Psoas muscle (tissue), 8 donors: ENCODE measurements around the gene KCNK13. TPM values are rescaled to one million over a fixed set of nuclear protein-coding genes. Genes with fewer than 3 reads are reported as not detected.
"Not testable (repeated sequence)": the region's sequence is repeated elsewhere in the genome, so short reads cannot be mapped to it uniquely, and the experiment has no call there.

Experiments
- ATAC-seq, 4 donors: fragments of 200-7000 bp; cut with Tn5 transposase; one replicate each; pipeline ENCODE4 v1.9.1; 2020; ENCODE audit warnings: moderate library complexity in 3 of 4, mild to moderate bottlenecking in 2 of 4
- DNase-seq, 2 donors: peaks; one replicate each; pipeline ENCODE4 v3.0.0-alpha.2; 2020
- H3K27ac ChIP-seq: fragments of 200-600 bp; one replicate; pipeline ENCODE4 v1.8.0; 2022
- H3K27me3 ChIP-seq, 3 donors: fragments of 200-600 bp in 1 of 3; one replicate each; pipeline versions ENCODE4 v1.6.1 to v1.8.0; 2013 to 2022; ENCODE audit warnings: low read length in 2 of 3, mild to moderate bottlenecking in 2 of 3, moderate library complexity in 1 of 3; ENCODE audit not compliant: insufficient read depth in 3 of 3
- H3K36me3 ChIP-seq, 2 donors: fragments of 200-600 bp in 1 of 2; one replicate each; pipeline versions ENCODE4 v1.6.1 to v1.8.0; 2013 to 2022; ENCODE audit warnings: low read depth in 1 of 2, mild to moderate bottlenecking in 1 of 2, moderate library complexity in 1 of 2; ENCODE audit not compliant: insufficient read depth in 1 of 2
- H3K4me1 ChIP-seq: fragments of 200-600 bp; one replicate; pipeline ENCODE4 v1.8.0; 2022
- H3K4me3 ChIP-seq: fragments of 200-600 bp; one replicate; pipeline ENCODE4 v1.8.0; 2022; ENCODE audit warnings: mild to moderate bottlenecking
- H3K9me3 ChIP-seq: fragments of 200-600 bp; one replicate; pipeline ENCODE4 v1.8.0; 2022
- CTCF ChIP-seq: fragments of 200-600 bp; IDR thresholded peaks from one replicate; pipeline ENCODE4 v1.8.0; 2022; ENCODE audit warnings: antibody characterized with exemption
- WGBS, 3 donors: extraction: QIAGEN DNeasy Blood & Tissue Kit; methylation state at CpG; one replicate each; pipeline versions ENCODE4 v1.1.6 to v1.1.7; 2013; 5-methylcytosine and 5-hydroxymethylcytosine counted together
- intact Hi-C, 2 donors: fragments of 100-400 bp; cut with DNase I; formaldehyde crosslinking; loops; one replicate each; pipeline versions ENCODE4 v1.11.0 to v1.14.2; 2022
- polyA plus RNA-seq, 3 donors: library from polyadenylated mRNA; stranded (reverse); fragments of 200-250 nt; gene quantifications; one replicate each; pipeline ENCODE4 v1.2.3, GENCODE V29; 2013
- total RNA-seq, 4 donors: library from RNA; stranded (reverse); fragmentation: NEBNext Ultra II Directional in 2 of 4; extraction: Animal tissue kit (Norgen Biotek cat#: 25700) in 2 of 4; gene quantifications; one replicate each; pipeline versions ENCODE4 v1.2.1 to v1.2.4, GENCODE V29; 2021 to 2023
- donor health status: healthy with polysubstance abuse.
- donor health status: DM: no; HTN: no; CAD: no; lungs with moderate emphysema.
- donor health status: Bipolar disorder and iron deficiency.
- donor health status: healthy.
- donor health status: DM: yes; HTN: yes; CAD: no.
- donor health status: DM: no; HTN: no; CAD: no.
- donor health status: DM: no; HTN: no; CAD: no.
- donor health status: DM: yes; HTN: yes; CAD: no.

The KCNK13 gene
- total and polyA plus RNA-seq, 7 donors, result 0.01 to 0.30 (median 0.03) TPM; not detected in 3

- Histone ChIP-seq H3K9me3 (no peaks in the 10 kb centered on the region), H3K27me3 (peaks cover 0 to 7% (median 5%) of the 10 kb centered on the region in 3 donors), H3K4me1 (no peaks in the 10 kb centered on the region), H3K4me3 (no peak overlapping the region), H3K27ac (no peak overlapping the region), H3K36me3 (no peaks in the 10 kb centered on the region)
- WGBS, 3 donors, result 90 to 94% (median 92%) methylated on average over 5 of the region's 5 CpGs
- no peak for TF ChIP-seq CTCF
- DNase-seq, result no peak
- intact Hi-C loops, result no loop called here
- ATAC-seq, result no peak
Measured at GRCh38 chr14:90194706-90195105, 132.9 kb downstream of the KCNK13 start.

GRCh38 chr14:90198541-90199060 is 136.8 kb downstream of the KCNK13 start:
- no peak overlapping the region for H3K27ac ChIP-seq
- H3K36me3 ChIP-seq, result no peaks in the 10 kb centered on the region
- no peaks in the 10 kb centered on the region for H3K4me1 ChIP-seq
- 77 to 80% (median 79%) methylated on average over 12 of the region's 12 CpGs for WGBS, 3 donors
- H3K27me3 ChIP-seq, result peaks cover 0 to 6% (median 5%) of the 10 kb centered on the region in 3 donors
- ATAC-seq (no peak), DNase-seq (no peak)
- intact Hi-C loops, result no loop called here
- no peaks in the 10 kb centered on the region for H3K9me3 ChIP-seq
- TF ChIP-seq CTCF, result no peak
- H3K4me3 ChIP-seq, result no peak overlapping the region

- ATAC-seq, intact Hi-C loops, H3K27ac ChIP-seq, H3K27me3 ChIP-seq, H3K4me1 ChIP-seq, H3K9me3 ChIP-seq, H3K4me3 ChIP-seq, H3K36me3 ChIP-seq, DNase-seq: not testable (repeated sequence)
- WGBS, 3 donors, result 68 to 72% (median 70%) methylated on average over 4 of the region's 4 CpGs
Measured at GRCh38 chr14:90200546-90200945, 138.8 kb downstream of the KCNK13 start.

GRCh38 chr14:90201344-90201743 is 139.6 kb downstream of the KCNK13 start:
- ATAC-seq (no peak), DNase-seq (no peak)
- intact Hi-C loops, result no loop called here
- WGBS, 3 donors, result 84 to 91% (median 86%) methylated on average over 2 of the region's 2 CpGs
- no peaks in the 10 kb centered on the region for H3K9me3 ChIP-seq
- H3K27ac ChIP-seq, result no peak overlapping the region
- H3K27me3 ChIP-seq, result peaks cover 0 to 5% (median 4%) of the 10 kb centered on the region in 3 donors
- H3K4me3 ChIP-seq, result no peak overlapping the region
- H3K4me1 ChIP-seq, result no peaks in the 10 kb centered on the region
- TF ChIP-seq CTCF, result no peak
- H3K36me3 ChIP-seq, result no peaks in the 10 kb centered on the region

- TF ChIP-seq CTCF, result no peak
- DNase-seq (no peak), ATAC-seq (no peak)
- Histone ChIP-seq H3K4me1 (no peaks in the 10 kb centered on the region), H3K27ac (no peak overlapping the region), H3K4me3 (no peak overlapping the region), H3K9me3 (no peaks in the 10 kb centered on the region), H3K36me3 (no peaks in the 10 kb centered on the region), H3K27me3 (no peaks in the 10 kb centered on the region)
- intact Hi-C loops, result no loop called here
Measured at GRCh38 chr14:90204516-90204915, 142.7 kb downstream of the KCNK13 start.
